Measurements from ENCODE around the gene FBXO4. TPM values are rescaled to one million over a fixed set of nuclear protein-coding genes. Genes with fewer than 3 reads are reported as not detected.

The FBXO4 gene
- total RNA-seq, 1 experiment from 2014 or later, result 1.2 TPM

GRCh38 chr5:41903892-41904799 is 20.9 kb upstream of the FBXO4 start, which contains the start of gene RIMOC1:
RIMOC1 (plus strand) TSS chr5:41904344; CDS start chr5:41904368, 24 bp downstream.
- H2BK15ac ChIP-seq (ENCODE audit: low read depth, low read length), result no peak within 1 kb of the TSS

More at GRCh38 chr5:41903892-41904799, 20.9 kb upstream of the FBXO4 start, which contains the start of gene RIMOC1:
- H3K23ac ChIP-seq (ENCODE audit: insufficient read length, low read depth, low read length), result no peak within 1 kb of the TSS
- Mint-ChIP-seq H3K27me3 (ENCODE audit: low read depth) (peaks cover 7% of the 10 kb centered on the region), H3K9me3 (peaks cover 2 to 3% of the 10 kb centered on the region in 2 experiments; a peak in 2 of 5 replicates), H3K27ac (peak within 1 kb of the TSS; percentile 96 to 100 (median 99)), H3K4me3 (peak within 1 kb of the TSS; percentile 92 to 99), H3K36me3 (ENCODE audit: insufficient read depth in 1 of 3, low read depth in 3 of 3) (peaks cover 1 to 18% (median 11%) of the 10 kb centered on the region in 3 experiments; a peak in 6 of 7 replicates), H3K4me1 (peaks cover 10 to 11% of the 10 kb centered on the region in 2 experiments)
- H3K9me3 ChIP-seq (ENCODE audit: control insufficient read depth, low read depth, low read length), result no peaks in the 10 kb centered on the region
- H4K20me1 ChIP-seq (ENCODE audit: control insufficient read depth, insufficient read depth, insufficient read length), result no peaks in the 10 kb centered on the region
- H4K91ac ChIP-seq (ENCODE audit: insufficient read length, low read depth, low read length), result no peak within 1 kb of the TSS
- H2BK5ac ChIP-seq (ENCODE audit: insufficient read length, low read length), result no peak within 1 kb of the TSS
- H3K23me2 ChIP-seq (ENCODE audit: insufficient read length, low read depth, low read length, poor library complexity, severe bottlenecking), result peaks cover 8% of the 10 kb centered on the region
- H4K8ac ChIP-seq (replicated peaks; ENCODE audit: insufficient read length, low read depth, low read length), result no peak within 1 kb of the TSS
- no peak within 1 kb of the TSS for H2BK12ac ChIP-seq (ENCODE audit: insufficient read length, low read depth, low read length)
- H3K27me3 ChIP-seq (ENCODE audit: insufficient read depth, low read length), result no peaks in the 10 kb centered on the region
- peaks cover 7% of the 10 kb centered on the region for H3K79me1 ChIP-seq (ENCODE audit: insufficient read depth, low read depth, low read length, poor library complexity, severe bottlenecking)
- H3K9ac ChIP-seq (ENCODE audit: extremely low read depth, insufficient read length, low read length), result peak within 1 kb of the TSS; percentile 86
- no peak within 1 kb of the TSS for H2AK5ac ChIP-seq (ENCODE audit: insufficient read length, low read length)
- peak within 1 kb of the TSS; percentile 74 for H3K4me2 ChIP-seq (ENCODE audit: insufficient read depth, insufficient read length, low read length)
- no peak within 1 kb of the TSS for H3K27ac ChIP-seq (ENCODE audit: insufficient read length, low read depth, low read length)
- no peak within 1 kb of the TSS for H2BK20ac ChIP-seq (ENCODE audit: low read depth, low read length, poor library complexity, severe bottlenecking)
- no peak within 1 kb of the TSS for H3T11ph ChIP-seq (ENCODE audit: low read length)
- peak within 1 kb of the TSS; percentile 80 for H3K18ac ChIP-seq (ENCODE audit: insufficient read length, low read depth, low read length)
- peak; percentile 99 for DNase-seq
- H3K4me1 ChIP-seq (ENCODE audit: insufficient read depth, low read length), result no peaks in the 10 kb centered on the region
- H2BK120ac ChIP-seq (ENCODE audit: low read depth, low read length, poor library complexity, severe bottlenecking), result no peak within 1 kb of the TSS
- H3K79me2 ChIP-seq (ENCODE audit: insufficient read depth, low read length), result peaks cover 8% of the 10 kb centered on the region; the same call in 1 of the 2 replicates
- H2AFZ ChIP-seq (ENCODE audit: low read length), result no peak within 1 kb of the TSS
- no CpG with 5 or more reads among the region's 55 CpGs for WGBS (ENCODE audit: extremely low coverage, insufficient read length, low lambda C conversion rate)
- TF ChIP-seq CTCF (conservative IDR thresholded peaks at IDR 0.05), result no peak
- H3K56ac ChIP-seq (ENCODE audit: insufficient read length, low read depth, low read length), result no peak within 1 kb of the TSS
- no peak within 1 kb of the TSS for H3K4ac ChIP-seq (ENCODE audit: low read depth, low read length)
- peak within 1 kb of the TSS; percentile 93 for H3K14ac ChIP-seq (ENCODE audit: insufficient read depth, low read length)
- peak within 1 kb of the TSS; percentile 25 for H4K5ac ChIP-seq (ENCODE audit: insufficient read length, low read depth, low read length)

Measured in H9 (cell line).